GM18520 (cell line): ENCODE results near the gene OAT.

Source experiments
- ATAC-seq: cut with Tn5 transposase; IDR thresholded peaks from one replicate; pipeline ENCODE4 v1.9.1; 2021; ENCODE audit not compliant: unreplicated experiment

OAT gene

GRCh38 chr10:124407456-124407855, 11.3 kb downstream of the OAT start:
- ATAC-seq = no peak

GRCh38 chr10:124403548-124403947, 15.2 kb downstream of the OAT start:
- ATAC-seq = peak; percentile 58

- no peak for ATAC-seq
Observed at GRCh38 chr10:124402273-124402672, 16.4 kb downstream of the OAT start.

GRCh38 chr10:124401633-124402032, 17.1 kb downstream of the OAT start:
- ATAC-seq = no peak

- no peak for ATAC-seq
Observed at GRCh38 chr10:124394583-124394982, 24.1 kb downstream of the OAT start.

- ATAC-seq = no peak
Observed at GRCh38 chr10:124392626-124393342, 25.9 kb downstream of the OAT start.

GRCh38 chr10:124390471-124391187, 28.1 kb downstream of the OAT start:
- ATAC-seq = no peak

GRCh38 chr10:124389613-124390361, 28.9 kb downstream of the OAT start:
- ATAC-seq = no peak

GRCh38 chr10:124388823-124389612, 29.7 kb downstream of the OAT start:
- ATAC-seq = peak; percentile 80

- no peak for ATAC-seq
Observed at GRCh38 chr10:124388476-124388822, 30.3 kb downstream of the OAT start.

GRCh38 chr10:124387078-124387874, 31.4 kb downstream of the OAT start:
- no peak for ATAC-seq

- no peak for ATAC-seq
Observed at GRCh38 chr10:124386186-124387077, 32.3 kb downstream of the OAT start.

GRCh38 chr10:124385627-124386185, 33.0 kb downstream of the OAT start:
- ATAC-seq = no peak

- no peak for ATAC-seq
Observed at GRCh38 chr10:124384591-124385190, 34.0 kb downstream of the OAT start.

GRCh38 chr10:124384172-124384571, 34.6 kb downstream of the OAT start:
- no peak for ATAC-seq

GRCh38 chr10:124383496-124383895, 35.2 kb downstream of the OAT start:
- ATAC-seq = no peak

- no peak for ATAC-seq
Observed at GRCh38 chr10:124381011-124381611, 37.6 kb downstream of the OAT start.
